ENCODE results near the gene PRKRA. TPM values are rescaled to one million over a fixed set of nuclear protein-coding genes. Genes with fewer than 3 reads are reported as not detected.

Gene PRKRA
- total and polyA plus RNA-seq, 2 donors (not counting 3 experiments of a cell fraction or from before 2014, with no cell fraction given) = 31.0 to 46.6 TPM

GRCh38 chr2:178450524-178450773 is 526 bp downstream of the PRKRA start:
- intact Hi-C loops (cut with micrococcal nuclease) = loop anchor here (2.0 kb wide), 1 partner anchor 72 kb away; no protein-coding TSS in a partner anchor

More at GRCh38 chr2:178450524-178450773, 526 bp downstream of the PRKRA start:
- ChIA-PET POLR2A (interaction anchor here (0.9 to 1.1 kb wide), 4 partner anchors 8 to 36 kb away, joined by 4 to 15 read pairs (median 8); partner anchors contain the start of gene PLEKHA3), CTCF (interaction anchor here (0.8 to 1.7 kb wide), 7 partner anchors 18 to 441 kb away, joined by 3 to 22 read pairs (median 3); partner anchors contain the start of gene RBM45)
- no TSS peak for BruUV-seq (replicated peaks)
- TF ChIP-seq MYC (IDR thresholded peaks at IDR 0.05; ENCODE audit: low read depth, low read length) (no peak), FOS (IDR thresholded peaks at IDR 0.05; ENCODE audit: borderline replicate concordance, insufficient read depth, low read length) (no peak), POLR2A (IDR thresholded peaks at IDR 0.05; ENCODE audit: low read depth, low read length) (no peak), GATA2 (IDR thresholded peaks at IDR 0.05; ENCODE audit: insufficient read depth, insufficient read length, low read depth, low read length) (no peak), CTCF (IDR thresholded peaks at IDR 0.05; ENCODE audit: extremely low read depth in 1 of 2, insufficient read depth in 1 of 2, low read depth in 1 of 2, low read length in 2 of 2) (no peak), EZH2 (IDR thresholded peaks at IDR 0.05; ENCODE audit: borderline replicate concordance, low read depth, low read length, severe bottlenecking) (no peak), POLR2AphosphoS5 (IDR thresholded peaks at IDR 0.05; ENCODE audit: insufficient read depth, low read depth, low read length) (no peak), JUN (IDR thresholded peaks at IDR 0.05; ENCODE audit: borderline replicate concordance, insufficient read depth, insufficient read length, low read depth) (no peak)
- TF ChIP-seq, protein P1, sequence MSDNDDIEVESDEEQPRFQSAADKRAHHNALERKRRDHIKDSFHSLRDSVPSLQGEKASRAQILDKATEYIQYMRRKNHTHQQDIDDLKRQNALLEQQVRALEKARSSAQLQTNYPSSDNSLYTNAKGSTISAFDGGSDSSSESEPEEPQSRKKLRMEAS (IDR thresholded peaks at IDR 0.05; ENCODE audit: insufficient read depth, insufficient read length) = no peak
- Histone ChIP-seq H3K9me3 (replicated peaks; ENCODE audit: control insufficient read depth, insufficient read depth, low read length) (no peaks in the 10 kb centered on the region), H3K4me3 (replicated peaks in 1 of 3; ENCODE audit: insufficient read depth in 1 of 3, low read depth in 1 of 3, low read length in 3 of 3) (peak overlapping the region; percentile 65 to 94 (median 75)), H3K27me3 (ENCODE audit: control insufficient read depth in 2 of 2, insufficient read depth in 2 of 2, low read length in 2 of 2) (no peaks in the 10 kb centered on the region), H3K9me1 (replicated peaks; ENCODE audit: control insufficient read depth, extremely low read depth, insufficient read depth, low read length) (no peaks in the 10 kb centered on the region), H2AFZ (ENCODE audit: low read depth, low read length) (peak overlapping the region; percentile 77), H3K27ac (ENCODE audit: insufficient read depth, low read depth, low read length) (peak overlapping the region; percentile 91), H4K20me1 (replicated peaks; ENCODE audit: control insufficient read depth, extremely low read depth, insufficient read depth, low read length) (no peaks in the 10 kb centered on the region), H3K4me1 (ENCODE audit: control insufficient read depth, extremely low read depth, insufficient read depth, low read length) (peaks cover 15% of the 10 kb centered on the region), H3K36me3 (ENCODE audit: control insufficient read depth in 2 of 2, extremely low read depth in 1 of 2, insufficient read depth in 2 of 2, low read length in 2 of 2) (peaks cover 4 to 14% of the 10 kb centered on the region in 2 experiments), H3K79me2 (ENCODE audit: control insufficient read depth, insufficient read depth, low read length) (peaks cover 23% of the 10 kb centered on the region), H3K4me2 (ENCODE audit: insufficient read depth, low read length) (peak overlapping the region; percentile 78), H3K9ac (replicated peaks; ENCODE audit: extremely low read depth, insufficient read depth, low read length) (peak overlapping the region; percentile 97)
- dilution Hi-C loops (cut with MboI; ENCODE audit: extremely low pct_ligation_motif_present, low sequenced_read_pairs) = no loop called here
- peak; percentile 73 for FAIRE-seq
- DNase-seq (ENCODE audit: low read depth, low spot score) = no peak

All from endothelial cell of umbilical vein (primary cell).